ENCODE data around the gene CCDC28B.

CCDC28B gene

GRCh38 chr1:32234792-32235191, 34.4 kb downstream of the CCDC28B start:
- no peak for DNase-seq (ENCODE audit: low read depth)
- TF ChIP-seq, protein P1, sequence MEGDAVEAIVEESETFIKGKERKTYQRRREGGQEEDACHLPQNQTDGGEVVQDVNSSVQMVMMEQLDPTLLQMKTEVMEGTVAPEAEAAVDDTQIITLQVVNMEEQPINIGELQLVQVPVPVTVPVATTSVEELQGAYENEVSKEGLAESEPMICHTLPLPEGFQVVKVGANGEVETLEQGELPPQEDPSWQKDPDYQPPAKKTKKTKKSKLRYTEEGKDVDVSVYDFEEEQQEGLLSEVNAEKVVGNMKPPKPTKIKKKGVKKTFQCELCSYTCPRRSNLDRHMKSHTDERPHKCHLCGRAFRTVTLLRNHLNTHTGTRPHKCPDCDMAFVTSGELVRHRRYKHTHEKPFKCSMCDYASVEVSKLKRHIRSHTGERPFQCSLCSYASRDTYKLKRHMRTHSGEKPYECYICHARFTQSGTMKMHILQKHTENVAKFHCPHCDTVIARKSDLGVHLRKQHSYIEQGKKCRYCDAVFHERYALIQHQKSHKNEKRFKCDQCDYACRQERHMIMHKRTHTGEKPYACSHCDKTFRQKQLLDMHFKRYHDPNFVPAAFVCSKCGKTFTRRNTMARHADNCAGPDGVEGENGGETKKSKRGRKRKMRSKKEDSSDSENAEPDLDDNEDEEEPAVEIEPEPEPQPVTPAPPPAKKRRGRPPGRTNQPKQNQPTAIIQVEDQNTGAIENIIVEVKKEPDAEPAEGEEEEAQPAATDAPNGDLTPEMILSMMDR (conservative IDR thresholded peaks at IDR 0.05; ENCODE audit: low read length), result no peak
- H3K4me3 ChIP-seq (ENCODE audit: low read length), result no peak overlapping the region

DNA sequence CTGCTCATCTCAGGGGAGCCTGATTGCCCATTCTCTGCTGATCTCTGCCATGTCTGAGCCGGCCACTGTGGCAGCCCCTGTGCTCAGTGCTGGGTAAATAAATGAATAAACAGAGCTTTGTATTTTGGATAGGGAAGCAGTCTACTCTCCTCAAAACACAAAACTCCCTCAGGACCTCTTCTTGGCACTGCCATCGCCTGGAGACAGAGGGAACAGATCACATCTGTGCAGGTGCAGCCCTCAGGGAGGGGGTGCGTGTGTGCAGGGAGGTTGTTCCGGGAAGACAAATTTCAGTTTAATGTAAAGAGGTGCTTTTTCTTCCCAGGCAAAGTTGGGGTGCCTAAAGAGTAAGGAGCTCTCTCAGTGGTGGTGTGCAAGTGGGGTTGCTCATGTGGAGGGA, 38.9 kb downstream of the CCDC28B start:
- no peak overlapping the region for H3K4me3 ChIP-seq (ENCODE audit: low read length)
- TF ChIP-seq, protein P1 (conservative IDR thresholded peaks at IDR 0.05; ENCODE audit: low read length), result no peak
- DNase-seq (ENCODE audit: low read depth), result no peak

- H3K4me3 ChIP-seq (ENCODE audit: low read length), result peak overlapping the region; percentile 79
- no peak for DNase-seq (ENCODE audit: low read depth)
These were observed 39.4 kb downstream of the CCDC28B start for GRCh38 chr1:32239790-32240139.

GRCh38 chr1:32240140-32240951, 40.0 kb downstream of the CCDC28B start:
- TF ChIP-seq, protein P1 (conservative IDR thresholded peaks at IDR 0.05; ENCODE audit: low read length), result peak; percentile 36
- peak overlapping the region; percentile 79 for H3K4me3 ChIP-seq (ENCODE audit: low read length)
- DNase-seq (ENCODE audit: low read depth), result peak; percentile 43

More at GRCh38 chr1:32239790-32240139, 39.4 kb downstream of the CCDC28B start:
- TF ChIP-seq, protein P1 (conservative IDR thresholded peaks at IDR 0.05; ENCODE audit: low read length), result no peak

- H3K4me3 ChIP-seq (ENCODE audit: low read length), result peak overlapping the region; percentile 79
- TF ChIP-seq, protein P1 (conservative IDR thresholded peaks at IDR 0.05; ENCODE audit: low read length), result peak; percentile 16
- DNase-seq (ENCODE audit: low read depth), result peak; percentile 54
These were observed 40.8 kb downstream of the CCDC28B start for GRCh38 chr1:32241001-32241763.

- peak; percentile 32 for DNase-seq (ENCODE audit: low read depth)
- peak overlapping the region; percentile 31 for H3K4me3 ChIP-seq (ENCODE audit: low read length)
- TF ChIP-seq, protein P1 (conservative IDR thresholded peaks at IDR 0.05; ENCODE audit: low read length), result no peak
These were observed 42.0 kb downstream of the CCDC28B start for GRCh38 chr1:32242341-32242851.

Measured in AG10803 (cell line).